SK-MEL-5 (cell line): ENCODE data around the gene CLOCK. TPM values are rescaled to one million over a fixed set of nuclear protein-coding genes. Genes with fewer than 3 reads are reported as not detected.

Source experiments
- DNase-seq: peaks from one replicate; pipeline ENCODE4 v3.0.0-alpha.2; 2016; ENCODE audit warnings: low read depth, low spot score
- in situ Hi-C: cut with HindIII; loops from 2 replicates; pipeline ENCODE4 v1.10.0; 2016; ENCODE audit warnings: low sequenced_read_pairs, high pct_unique_total_duplicates, low pct_unique_long_range_greater_than_20kb
- total RNA-seq: library from RNA; depleted of rRNA; stranded (reverse); fragments of >200 nt; shearing (Covaris generic); gene quantifications from 2 replicates; pipeline ENCODE4 v1.2.3, GENCODE V29; 2014

Gene CLOCK
- total RNA-seq, 1 experiment from 2014 or later = 11.3 TPM

DNA sequence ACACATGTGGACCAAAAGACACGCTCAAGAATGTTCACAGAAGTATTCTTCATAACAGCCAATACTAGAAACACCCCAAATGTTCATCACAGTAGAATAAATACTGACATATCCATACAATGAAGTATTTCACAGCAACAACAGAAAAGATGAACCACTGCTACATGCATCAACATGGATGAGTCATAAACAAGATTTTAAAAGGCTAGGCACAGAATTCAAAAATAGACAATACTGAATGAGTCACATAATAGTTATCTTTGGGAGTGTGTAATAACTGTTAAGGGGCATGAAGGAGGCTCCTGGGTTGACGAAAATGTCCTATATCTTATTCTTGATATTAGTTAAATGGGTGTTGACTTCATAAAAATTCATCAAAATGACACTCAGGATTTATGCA, 43.5 kb downstream of the CLOCK start:
- in situ Hi-C loops = no loop called here

DNA sequence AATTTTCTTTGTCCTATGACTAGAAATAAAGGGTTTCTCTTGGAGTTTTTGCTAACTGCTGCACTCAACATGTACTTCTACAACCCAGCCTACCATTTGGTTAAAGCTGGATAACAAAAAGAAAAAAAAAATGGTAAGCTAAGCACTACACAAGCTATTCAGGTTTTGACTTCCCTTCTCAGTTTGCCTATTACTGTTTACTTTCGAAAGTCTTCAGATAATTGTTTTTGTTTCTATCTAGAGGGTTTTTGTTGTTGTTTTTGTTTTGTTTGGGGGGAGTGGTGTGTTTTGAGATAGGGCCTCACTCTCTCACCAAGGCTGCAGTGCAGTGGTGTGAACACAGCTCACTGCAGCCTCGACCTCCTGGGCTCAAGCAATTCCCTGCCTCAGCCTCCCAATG, 46.6 kb downstream of the CLOCK start:
- in situ Hi-C loops = no loop called here
- DNase-seq = no peak

More for the DNA sequence above, 43.5 kb downstream of the CLOCK start:
- no peak for DNase-seq

DNA sequence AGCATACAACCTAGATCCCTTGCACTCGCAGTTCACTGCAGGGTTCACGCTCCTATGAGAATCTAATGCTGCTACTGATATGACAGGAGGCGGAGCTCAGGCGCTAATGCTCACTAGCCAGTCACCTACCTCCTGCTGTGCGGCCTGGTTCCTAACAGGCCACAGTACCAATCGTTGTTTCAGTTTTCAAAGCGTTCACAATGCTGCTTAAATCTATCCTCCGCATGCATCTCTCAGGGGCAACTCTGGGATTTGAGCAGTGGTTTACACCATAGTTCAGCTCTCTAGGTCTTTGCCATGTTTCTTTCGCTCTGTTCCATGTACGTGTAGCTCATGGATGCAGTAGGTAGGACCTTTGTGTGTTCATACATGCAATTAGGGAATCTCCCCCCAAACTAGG, 47.2 kb downstream of the CLOCK start:
- no peak for DNase-seq
- in situ Hi-C loops = no loop called here

DNA sequence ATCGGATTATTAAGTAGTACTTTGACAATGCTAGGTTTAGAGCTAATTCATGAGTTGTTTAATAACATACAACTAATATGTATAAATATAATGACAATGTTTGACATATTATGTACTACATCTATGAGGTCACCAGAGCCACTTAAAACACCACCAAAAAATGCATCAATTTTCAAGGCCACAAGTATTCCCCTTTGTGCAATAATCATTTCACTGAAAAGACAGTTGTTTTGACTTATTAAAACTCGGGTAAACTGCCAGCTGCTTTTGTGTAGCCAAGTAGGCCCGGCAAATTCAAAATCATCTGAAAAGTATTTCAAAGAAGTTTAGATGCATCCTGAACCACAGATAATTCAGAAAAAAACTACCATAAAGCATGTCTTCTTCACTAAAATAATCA, 48.7 kb downstream of the CLOCK start:
- in situ Hi-C loops = no loop called here
- DNase-seq = no peak

DNA sequence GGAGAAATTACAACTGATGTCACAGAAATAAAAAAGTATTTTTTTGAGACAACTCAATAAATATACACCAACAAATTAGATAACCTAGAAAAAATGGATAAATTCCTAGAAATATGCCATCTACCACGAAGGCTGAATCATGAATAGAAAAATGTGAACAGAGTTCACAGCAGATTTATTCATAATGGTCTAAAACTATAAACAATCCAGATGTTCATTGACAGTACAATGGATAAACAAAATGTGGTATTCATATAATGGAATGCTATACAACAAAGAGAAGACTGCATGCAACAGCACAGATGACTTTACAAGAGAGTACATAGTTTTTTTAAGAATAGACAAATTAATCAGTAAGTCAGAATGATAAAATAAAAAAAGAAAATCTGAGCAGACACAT, 55.2 kb downstream of the CLOCK start:
- DNase-seq = no peak
- in situ Hi-C loops = no loop called here

DNA sequence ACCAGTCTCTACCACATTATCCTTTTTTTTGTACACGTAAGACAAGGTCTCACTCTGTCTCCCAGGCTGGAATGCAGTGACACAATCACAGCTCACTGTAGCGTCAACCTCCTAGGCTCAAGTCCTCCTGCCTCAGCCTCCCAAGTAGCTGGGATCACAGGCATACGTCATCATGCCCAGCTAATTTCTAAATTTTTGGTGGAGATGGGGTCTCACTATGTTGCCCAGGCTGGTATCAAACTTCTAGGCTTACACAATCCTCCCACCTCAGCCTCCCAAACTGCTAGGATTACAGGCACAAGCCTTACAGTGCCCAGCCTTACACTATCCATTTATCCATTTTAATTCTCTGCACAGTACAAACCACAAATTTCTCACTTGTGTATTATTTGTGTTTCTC, 58.0 kb downstream of the CLOCK start:
- in situ Hi-C loops = no loop called here
- no peak for DNase-seq

DNA sequence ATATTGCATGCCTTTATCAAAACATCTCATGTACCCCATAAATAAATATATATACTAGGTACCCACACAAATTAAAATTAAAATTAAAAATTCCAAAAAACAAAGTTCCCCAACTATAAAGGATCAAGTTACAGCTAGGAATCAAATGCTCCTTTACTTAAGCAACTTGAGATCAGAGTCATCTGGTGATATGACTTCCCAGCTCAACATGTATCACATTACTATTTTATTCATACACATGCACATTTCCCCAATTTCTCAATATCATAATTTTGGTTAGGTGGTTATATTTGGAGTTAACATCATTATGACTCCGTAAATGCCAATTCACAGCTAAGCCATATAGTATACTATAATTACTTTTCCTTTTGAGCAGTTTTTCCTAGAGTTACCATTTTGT, 60.9 kb downstream of the CLOCK start:
- in situ Hi-C loops = no loop called here
- DNase-seq = no peak

DNA sequence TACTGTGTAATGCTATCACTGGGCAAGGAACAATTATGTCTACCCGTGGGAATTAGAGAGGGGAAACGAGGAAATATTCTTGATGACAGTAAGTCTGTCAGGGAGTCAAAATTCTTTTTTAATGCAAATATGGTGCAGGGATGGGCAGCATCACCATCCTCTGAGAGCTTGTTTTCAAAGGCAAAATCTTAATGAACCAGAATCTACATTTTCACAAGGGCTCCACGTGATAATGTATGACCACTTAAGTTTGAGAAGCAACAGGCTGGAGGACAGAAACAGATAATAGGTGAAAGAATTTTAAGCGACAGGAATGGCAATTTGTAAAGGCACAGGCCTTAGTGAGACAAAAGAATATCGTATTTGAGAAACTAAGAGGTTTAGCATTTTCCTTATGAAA, 63.4 kb downstream of the CLOCK start:
- no peak for DNase-seq
- in situ Hi-C loops = no loop called here

DNA sequence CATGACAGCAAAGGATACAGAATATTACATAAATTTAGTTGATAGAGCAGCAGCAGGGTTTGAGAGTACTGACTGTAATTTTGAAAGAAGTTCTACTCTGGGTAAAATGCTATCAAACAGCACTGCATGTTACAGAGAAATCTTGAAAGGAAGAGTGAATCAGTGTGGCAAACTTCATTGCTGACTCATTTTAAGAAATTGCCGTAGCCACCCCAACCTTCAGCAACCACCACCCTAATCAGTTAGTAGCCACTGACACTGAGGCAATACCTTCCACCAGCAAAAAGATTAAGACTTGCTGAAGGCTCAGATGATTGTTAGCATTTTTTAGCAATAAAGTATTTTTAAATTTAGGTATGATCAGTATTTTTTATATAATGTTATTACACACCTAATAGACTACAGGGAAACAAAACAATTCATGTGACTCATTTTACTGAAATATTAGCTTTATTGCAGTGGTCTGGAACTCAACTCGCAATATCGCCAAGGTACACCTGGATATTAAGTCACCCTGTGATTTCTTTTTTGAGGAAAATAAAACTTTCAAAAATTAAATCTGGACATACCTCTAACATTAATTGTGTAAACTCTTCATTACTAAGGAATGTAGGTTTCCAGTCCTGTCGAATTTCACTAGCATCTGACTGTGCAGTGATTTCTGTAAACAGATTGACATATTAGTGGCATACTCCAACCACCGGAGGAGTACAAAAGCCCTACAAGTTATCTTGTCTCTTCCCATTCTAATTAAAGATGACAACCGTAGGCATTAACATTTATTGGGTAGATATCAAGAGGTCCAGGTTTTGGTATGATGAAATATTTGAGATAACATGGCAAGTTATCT, 71.1 kb downstream of the CLOCK start:
- DNase-seq = no peak
- in situ Hi-C loops = no loop called here

DNA sequence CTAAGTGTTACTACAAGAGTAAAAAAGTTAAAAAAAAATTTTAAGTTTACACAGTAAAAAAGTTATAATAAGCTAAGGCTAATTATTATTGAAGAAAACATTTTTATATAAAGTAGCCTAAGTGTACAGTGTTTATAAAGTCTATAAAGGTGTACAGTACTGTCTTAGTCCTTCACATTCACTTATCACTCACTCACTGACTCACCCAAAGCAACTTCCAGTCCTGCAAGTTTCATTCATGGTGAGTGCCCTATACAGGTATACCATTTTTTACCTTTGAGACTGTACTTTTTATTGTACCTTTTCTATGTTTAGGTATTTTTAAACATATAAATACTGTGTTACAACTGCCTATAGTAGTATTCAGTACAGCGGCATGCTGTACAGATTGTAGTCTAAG, 76.7 kb downstream of the CLOCK start:
- DNase-seq = no peak
- in situ Hi-C loops = no loop called here

DNA sequence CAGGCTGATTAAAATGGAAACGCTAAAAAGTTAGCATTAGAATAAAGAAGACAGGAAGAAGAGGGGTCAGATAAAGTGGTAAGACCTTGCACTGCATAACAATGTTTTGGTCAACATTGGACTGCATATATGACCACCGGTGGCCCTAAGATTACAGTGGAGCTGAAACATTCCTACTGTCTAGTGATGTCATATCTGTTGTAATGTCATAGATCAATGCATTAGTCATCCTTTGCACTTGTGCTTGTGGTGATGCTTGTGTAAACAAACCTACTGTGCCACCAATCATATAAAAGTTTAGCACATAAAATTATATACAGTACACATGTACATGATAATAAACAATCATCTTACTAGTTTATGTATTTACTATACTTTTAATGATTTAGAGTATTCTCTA, 78.0 kb downstream of the CLOCK start:
- no peak for DNase-seq
- in situ Hi-C loops = no loop called here

DNA sequence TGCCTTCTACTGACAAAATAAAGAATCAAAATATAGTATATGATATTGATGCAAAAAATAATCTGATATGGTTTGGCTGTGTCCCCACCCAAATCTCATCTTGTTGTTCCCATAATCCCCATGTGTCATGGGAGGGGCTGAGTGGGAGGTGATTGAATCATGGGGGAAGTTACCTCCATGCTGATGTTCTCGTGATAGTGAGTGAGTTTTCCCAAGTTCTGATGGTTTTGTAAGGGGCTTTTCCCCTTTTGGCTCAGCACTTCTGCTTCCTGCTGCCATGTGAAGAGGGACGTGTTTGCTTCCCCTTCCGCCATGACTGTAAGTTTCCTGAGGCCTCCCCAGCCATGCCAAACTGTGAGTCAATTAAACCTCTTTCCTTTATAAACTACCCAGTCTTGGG, 80.7 kb downstream of the CLOCK start:
- in situ Hi-C loops = no loop called here
- DNase-seq = no peak

DNA sequence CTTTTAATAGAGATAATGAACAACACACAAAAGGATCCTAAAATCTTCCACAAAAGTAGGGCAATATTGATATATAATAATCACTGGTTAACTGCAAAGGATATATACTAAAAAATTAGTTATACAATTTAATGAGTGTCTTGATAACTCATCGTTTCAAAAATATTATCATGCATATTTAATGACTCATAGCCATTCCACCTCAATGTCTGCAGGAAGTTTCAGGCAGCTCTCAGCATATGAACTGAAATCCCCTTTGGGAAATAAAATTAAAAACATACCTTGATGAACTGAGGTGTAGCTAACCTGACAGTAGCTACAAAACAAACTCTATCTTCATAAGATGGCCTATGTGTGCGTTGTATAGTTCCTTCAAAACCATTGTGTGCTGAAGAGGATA, 88.1 kb downstream of the CLOCK start:
- in situ Hi-C loops = no loop called here
- no peak for DNase-seq

DNA sequence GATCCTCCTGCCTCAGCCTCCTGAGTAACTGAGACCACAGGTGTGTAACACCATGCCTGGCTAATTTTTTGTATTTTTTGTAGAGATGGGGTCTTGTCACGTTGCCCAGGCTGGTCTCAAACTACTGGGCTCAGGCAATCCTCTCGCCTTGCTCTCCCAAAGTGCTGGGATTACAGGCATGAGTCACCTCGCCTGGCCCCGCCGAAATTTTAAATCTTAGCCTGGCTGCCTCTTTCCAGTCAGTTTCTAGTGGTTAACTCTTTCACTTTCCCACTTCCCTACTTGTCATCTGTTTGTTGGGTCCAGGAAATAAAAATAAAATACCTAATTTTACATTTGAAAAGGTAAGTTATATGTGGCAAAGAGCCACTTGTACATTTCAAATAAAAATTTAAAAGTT, 88.5 kb downstream of the CLOCK start:
- in situ Hi-C loops = no loop called here
- DNase-seq = no peak

DNA sequence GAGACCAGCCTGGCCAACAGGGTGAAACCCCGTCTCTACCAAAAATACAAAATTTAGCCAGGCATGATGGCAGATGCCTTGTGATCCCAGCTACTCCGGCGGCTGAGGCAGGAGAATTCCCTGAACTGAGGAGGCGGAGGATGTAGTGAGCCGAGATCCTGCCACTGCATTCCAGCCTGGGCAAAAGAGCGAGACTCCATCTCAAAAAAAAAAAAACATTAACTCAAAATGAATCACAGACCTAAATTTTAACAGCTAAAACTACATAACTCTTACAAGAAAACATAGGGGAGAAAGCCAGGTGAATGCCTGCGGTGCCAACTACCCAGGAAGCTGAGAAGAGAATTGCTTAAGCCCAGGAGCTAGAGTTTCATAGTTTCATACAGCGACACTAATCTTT, 96.1 kb downstream of the CLOCK start:
- in situ Hi-C loops = no loop called here
- no peak for DNase-seq

DNA sequence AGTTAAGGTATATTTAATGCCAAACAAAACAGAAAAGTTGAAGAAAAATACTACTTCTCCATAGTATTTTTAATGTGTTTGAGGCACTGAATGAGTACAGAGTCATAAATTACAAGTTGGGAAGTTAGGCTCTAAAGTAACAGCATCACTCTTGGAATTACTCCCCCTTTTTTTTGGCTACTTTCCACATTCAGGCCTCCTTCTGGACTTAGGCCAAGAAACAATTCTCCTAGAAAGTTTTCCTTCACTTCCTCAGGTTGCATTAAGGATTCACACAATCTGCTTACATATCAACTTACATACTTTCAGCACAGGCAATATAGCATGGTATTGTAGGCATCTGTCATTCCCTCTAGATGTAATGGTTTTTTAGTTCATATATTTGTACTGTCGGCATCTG, 98.9 kb downstream of the CLOCK start:
- in situ Hi-C loops = no loop called here
- no peak for DNase-seq

DNA sequence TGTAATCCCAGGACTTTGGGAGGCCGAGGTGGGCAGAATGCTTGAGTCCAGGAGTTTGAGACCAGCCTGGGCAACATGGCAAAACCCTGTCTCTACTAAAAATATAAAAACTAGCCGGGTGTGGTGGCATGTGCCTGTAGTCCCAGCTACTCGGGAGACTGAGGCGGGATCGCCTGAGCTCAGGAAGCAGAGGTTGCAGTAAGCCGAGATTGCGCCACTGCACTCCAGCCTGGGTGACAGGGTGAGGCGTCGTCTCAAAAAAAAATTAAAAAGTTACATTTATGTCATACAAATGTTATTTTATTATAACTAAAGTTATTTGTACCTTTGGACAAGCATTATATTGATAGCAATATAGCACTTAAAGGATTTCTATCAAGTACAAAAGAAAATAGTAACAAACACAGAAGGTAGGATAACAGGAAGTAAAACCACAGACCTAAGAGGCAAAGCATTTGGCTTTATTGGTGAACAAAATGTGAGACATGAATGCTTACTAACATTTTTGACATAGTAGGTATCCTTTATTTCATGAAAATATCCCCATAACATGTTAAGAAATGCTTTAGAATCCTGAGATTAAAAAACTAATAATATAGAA, 99.5 kb downstream of the CLOCK start:
- DNase-seq = no peak
- in situ Hi-C loops = no loop called here

DNA sequence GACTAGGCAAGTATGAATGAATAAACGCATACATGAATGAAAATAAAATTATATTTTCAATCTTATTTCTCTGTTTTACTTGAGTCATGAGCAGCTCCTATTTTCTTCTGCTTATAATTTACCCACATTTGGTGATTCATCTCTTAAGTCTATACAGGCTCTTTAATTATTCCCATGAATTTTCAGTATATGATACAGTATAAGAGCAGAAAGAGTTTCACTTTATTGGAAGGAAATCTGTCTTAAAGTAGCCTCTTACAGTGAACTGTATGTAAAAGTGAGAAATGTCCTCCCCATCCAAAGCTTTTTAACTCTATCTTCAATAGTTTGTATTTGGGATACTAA, 100.2 kb downstream of the CLOCK start:
- no peak for DNase-seq
- in situ Hi-C loops = no loop called here

DNA sequence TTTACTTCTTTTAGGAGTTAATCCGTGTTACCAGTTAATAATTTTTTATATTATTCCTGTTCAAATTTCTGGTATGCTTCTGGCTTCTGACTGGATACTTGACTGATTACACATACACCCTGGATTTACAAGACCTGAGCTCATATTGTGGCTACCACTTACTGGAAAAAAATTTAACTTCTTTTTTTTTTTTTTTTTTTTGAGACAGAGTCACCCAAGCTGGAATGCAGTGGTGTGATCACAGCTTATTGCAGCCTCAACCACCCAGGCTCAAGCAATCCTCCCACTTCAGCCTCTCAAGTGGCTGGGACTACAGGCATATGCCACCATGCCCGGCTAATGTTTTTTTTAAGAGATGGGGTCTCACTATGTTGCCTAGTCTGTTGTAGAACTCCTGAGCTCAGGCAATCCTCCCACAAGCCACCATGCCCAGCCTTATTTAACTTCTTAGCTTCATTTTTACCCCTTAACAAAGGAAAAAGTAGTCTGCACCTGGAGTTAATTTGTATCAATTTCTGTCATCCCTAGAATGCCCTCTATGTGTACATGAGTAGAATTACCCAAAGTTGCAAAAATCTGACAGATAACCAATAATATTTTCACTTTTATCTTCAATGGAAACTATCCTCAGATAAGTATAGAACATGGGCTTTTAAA, 100.7 kb downstream of the CLOCK start:
- in situ Hi-C loops = no loop called here
- DNase-seq = no peak
